Effector memory CD8-positive, alpha-beta T cell (primary cell): ENCODE measurements around the gene PLPPR1.

Source experiments
- ATAC-seq: fragments of 150-1000 bp; cut with Tn5 transposase; replicated peaks from 2 replicates; pipeline ENCODE4 v1.10.0; 2021; ENCODE audit warnings: mild to moderate bottlenecking, moderate library complexity
- DNase-seq, 3 experiments: peaks; one replicate each; pipeline ENCODE4 v3.0.0; 2021
- H3K27ac Mint-ChIP-seq, 2 donors: one replicate each; pipeline ENCODE4 v1.8.0; 2022; ENCODE audit warnings: mild to moderate bottlenecking in 2 of 2, mixed read lengths in 2 of 2, moderate library complexity in 2 of 2
- H3K27me3 Mint-ChIP-seq, 2 donors: one replicate each; pipeline ENCODE4 v1.8.0; 2022; ENCODE audit warnings: mixed read lengths in 2 of 2
- H3K36me3 Mint-ChIP-seq: one replicate; pipeline ENCODE4 v1.8.0; 2022; ENCODE audit warnings: mild to moderate bottlenecking, moderate library complexity, mixed read lengths; ENCODE audit not compliant: insufficient read depth
- H3K4me1 Mint-ChIP-seq, 2 donors: one replicate each; pipeline ENCODE4 v1.8.0; 2022; ENCODE audit warnings: low read depth in 2 of 2, mixed read lengths in 2 of 2
- H3K4me3 Mint-ChIP-seq, 2 donors: one replicate each; pipeline ENCODE4 v1.8.0; 2022; ENCODE audit warnings: mild to moderate bottlenecking in 2 of 2, mixed read lengths in 2 of 2, moderate library complexity in 2 of 2
- H3K9me3 Mint-ChIP-seq, 2 donors: one replicate each; pipeline ENCODE4 v1.8.0; 2022; ENCODE audit warnings: mixed read lengths in 2 of 2
- total RNA-seq, 9 experiments: gene quantifications; one replicate each; lab custom pipeline; 2026; lab: John Stamatoyannopoulos, UW

Gene PLPPR1
- 0 reads per million in 9 experiments for total RNA-seq

DNA sequence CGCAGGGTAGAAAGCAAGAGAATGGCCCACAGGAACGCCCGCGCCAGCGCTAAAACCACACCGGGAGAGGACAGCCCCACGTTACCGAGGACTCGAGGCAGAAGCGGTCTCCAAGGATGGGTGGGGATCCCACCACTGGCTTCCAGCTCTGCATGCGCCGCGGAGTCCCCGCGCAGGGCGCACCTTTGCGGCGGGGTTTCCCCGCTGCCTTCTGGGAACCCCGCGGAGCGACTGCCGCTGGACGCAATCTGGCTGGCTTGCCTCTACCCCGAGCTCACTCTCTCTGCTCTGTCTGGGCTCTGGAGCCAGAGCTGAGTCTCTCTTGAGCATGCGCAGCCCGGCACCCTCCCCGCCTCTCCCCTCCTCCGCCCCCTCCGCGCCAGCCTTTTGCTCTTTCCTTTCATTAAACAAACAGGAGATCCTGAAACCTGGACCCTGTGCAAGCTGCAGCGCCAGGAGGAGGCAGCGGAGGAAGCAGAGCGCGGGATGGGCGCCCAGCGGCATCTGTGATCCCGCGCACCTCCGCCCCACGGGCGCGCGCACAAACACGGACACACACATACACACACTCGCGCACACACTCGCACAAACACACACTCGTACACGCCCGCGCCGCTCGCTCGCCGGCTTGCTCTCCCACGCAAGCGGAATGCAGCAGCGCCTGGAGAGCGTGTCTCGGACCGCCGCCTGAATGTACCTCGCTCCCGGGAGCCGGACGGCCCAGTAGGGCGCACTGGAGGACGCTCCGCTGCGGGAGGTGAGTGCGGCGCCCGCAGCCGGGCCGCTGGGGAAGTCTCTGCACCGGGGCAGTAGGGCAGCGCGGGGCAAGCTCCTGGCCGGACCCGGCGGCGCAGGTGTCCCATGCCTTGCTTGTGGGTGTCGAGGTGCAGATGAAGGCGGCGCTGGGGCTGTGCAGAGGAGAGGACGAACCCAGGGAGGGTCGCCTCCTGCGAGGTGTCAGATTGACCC is at the start of gene PLPPR1:
Gene PLPPR1 (plus strand): TSS at position 382 of the 969 bp plus-strand sequence.
- peaks cover 5 to 7% of the 10 kb centered on the region in 2 donors for H3K9me3 Mint-ChIP-seq
- H3K36me3 Mint-ChIP-seq = no peaks in the 10 kb centered on the region
- no peak within 1 kb of the TSS for H3K4me3 Mint-ChIP-seq
- ATAC-seq (no peak), DNase-seq (no peak)
- peaks cover 15 to 36% of the 10 kb centered on the region in 2 donors for H3K27me3 Mint-ChIP-seq
- H3K27ac Mint-ChIP-seq = no peak within 1 kb of the TSS
- H3K4me1 Mint-ChIP-seq = peaks cover 0 to 2% of the 10 kb centered on the region in 2 donors

DNA sequence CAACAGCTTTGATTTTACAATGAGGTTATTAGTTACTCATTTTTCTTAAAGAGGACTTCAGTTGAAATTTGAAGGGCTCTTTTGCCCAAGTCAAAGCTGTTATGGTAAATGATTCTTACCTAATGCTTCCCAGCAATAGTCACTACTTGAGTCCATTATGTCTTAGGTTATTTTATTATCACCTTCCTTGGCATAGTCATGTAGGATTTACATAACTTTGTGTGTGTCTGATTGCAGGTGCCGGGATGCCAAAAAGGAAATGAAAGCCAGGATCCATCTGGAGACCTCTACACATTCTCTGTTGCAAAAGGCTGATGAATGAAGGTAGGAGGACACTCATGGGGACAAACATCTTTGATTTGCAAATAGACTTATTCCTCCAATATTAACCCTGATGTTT is 38.8 kb upstream of the PLPPR1 start:
- ATAC-seq (no peak), DNase-seq (no peak)
- Mint-ChIP-seq H3K4me3 (no peak overlapping the region), H3K9me3 (no peaks in the 10 kb centered on the region), H3K36me3 (no peaks in the 10 kb centered on the region), H3K4me1 (no peaks in the 10 kb centered on the region), H3K27ac (no peak overlapping the region), H3K27me3 (no peaks in the 10 kb centered on the region)

DNA sequence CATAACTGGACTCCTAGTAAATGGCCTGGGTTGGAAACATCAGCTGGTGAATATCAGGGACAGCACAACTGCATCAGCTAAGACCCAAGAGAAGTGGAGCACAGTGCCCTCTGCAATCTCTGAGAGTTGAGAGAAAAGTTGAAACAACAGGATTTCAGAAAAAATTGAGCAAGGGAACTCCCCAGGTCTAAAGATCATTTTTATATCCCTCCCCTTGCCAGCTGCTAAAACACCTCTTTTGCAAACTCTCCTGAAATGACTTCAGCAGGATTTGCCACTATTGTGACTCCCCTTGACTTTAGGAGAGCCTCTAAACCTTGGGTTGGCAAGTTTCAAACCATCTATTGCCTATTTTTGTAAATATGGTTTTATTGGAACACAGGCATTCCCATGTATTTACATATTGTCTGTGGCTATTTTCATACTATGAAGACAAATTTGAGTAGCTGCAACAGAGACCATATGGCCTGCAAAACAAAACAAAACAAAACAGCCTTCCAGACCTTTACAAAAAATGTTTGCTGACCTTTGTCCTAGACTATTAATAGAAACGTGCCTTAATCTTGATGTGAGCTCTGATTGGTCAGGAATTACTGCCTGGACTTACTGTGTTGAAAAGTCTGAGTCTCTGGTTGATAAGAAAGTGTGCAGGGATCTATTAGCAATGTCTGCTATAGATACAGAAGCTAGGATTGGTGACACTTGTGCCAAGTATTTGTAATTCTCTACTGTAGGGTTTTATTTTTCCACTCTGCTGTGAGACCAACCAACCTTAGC is 37.7 kb upstream of the PLPPR1 start:
- no peak overlapping the region for H3K27ac Mint-ChIP-seq
- no peaks in the 10 kb centered on the region for H3K27me3 Mint-ChIP-seq
- DNase-seq = no peak
- no peaks in the 10 kb centered on the region for H3K9me3 Mint-ChIP-seq
- H3K36me3 Mint-ChIP-seq = no peaks in the 10 kb centered on the region
- H3K4me3 Mint-ChIP-seq = no peak overlapping the region
- no peaks in the 10 kb centered on the region for H3K4me1 Mint-ChIP-seq
- no peak for ATAC-seq

DNA sequence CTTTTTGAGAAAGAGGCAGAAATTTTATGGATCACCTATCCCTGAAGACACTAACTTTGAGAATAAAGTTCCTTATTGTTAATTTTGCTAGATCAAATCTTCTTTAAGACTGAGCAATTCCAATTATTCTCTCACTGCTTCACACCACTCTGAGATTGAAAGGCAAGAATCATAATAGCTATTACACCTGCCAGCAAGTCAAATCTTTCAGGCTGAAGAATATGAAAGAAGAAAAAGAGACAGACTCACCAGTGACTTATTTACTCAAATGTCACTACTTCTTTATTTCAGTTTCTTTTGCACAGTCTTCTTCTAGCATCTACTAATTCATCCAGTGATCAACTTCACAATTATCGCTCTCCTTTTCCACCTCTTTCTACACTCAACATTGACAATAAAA is 35.9 kb upstream of the PLPPR1 start:
- Mint-ChIP-seq H3K4me3 (no peak overlapping the region), H3K36me3 (no peaks in the 10 kb centered on the region), H3K9me3 (no peaks in the 10 kb centered on the region), H3K27ac (no peak overlapping the region), H3K27me3 (no peaks in the 10 kb centered on the region), H3K4me1 (no peaks in the 10 kb centered on the region)
- ATAC-seq = no peak
- DNase-seq = no peak

DNA sequence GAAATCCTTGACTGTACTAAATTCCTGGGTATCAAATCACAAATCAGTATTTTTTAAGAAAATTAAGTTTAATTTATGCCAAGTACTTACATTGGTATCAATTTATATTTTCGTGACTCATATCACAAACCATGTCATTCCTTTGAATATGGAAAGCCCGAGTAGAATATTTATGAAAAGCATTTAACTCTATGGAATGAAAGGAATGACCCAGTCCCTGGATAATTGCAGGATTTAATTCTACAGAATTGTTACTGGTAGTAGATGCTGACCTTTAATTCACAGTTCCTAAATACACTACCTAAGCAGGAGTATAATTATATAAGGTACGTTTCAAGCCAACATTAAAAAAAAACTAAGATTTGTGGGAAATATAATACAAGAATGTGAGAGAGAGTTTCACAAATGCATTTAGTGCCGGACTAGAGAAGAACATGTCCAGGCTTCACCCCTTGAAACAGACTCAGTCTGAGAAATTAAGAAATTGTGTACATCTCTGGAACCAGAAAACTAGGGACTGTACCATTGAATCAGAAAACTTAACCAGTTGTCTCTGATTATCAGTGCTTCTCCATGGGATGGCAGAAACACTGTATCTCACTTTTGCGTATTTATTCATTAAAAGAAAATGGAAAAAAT is 28.5 kb upstream of the PLPPR1 start:
- no peak overlapping the region for H3K27ac Mint-ChIP-seq
- ATAC-seq (no peak), DNase-seq (no peak)
- H3K9me3 Mint-ChIP-seq = peaks cover 0 to 6% of the 10 kb centered on the region in 2 donors
- no peak overlapping the region for H3K4me3 Mint-ChIP-seq
- no peaks in the 10 kb centered on the region for H3K4me1 Mint-ChIP-seq
- no peaks in the 10 kb centered on the region for H3K36me3 Mint-ChIP-seq
- H3K27me3 Mint-ChIP-seq = no peaks in the 10 kb centered on the region

DNA sequence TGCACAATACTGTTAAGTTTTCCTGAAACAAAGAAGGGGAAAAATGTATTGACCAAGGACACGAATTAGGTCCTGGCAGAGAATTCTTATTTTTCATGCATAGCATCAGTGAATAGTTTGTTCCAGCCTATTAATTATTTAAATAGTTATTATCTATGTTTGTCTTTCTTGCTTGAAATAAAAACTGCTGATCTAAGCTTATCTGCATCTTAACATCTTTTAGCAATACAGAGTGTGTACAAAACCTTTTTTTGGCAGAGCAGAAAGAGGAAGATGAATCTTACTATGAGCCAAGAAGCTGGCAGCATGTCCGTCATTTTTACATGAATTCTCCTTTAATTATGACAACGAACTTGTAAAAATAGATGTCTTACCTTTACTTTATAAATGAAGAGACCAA is 23.3 kb upstream of the PLPPR1 start:
- Mint-ChIP-seq H3K27me3 (no peaks in the 10 kb centered on the region), H3K36me3 (no peaks in the 10 kb centered on the region), H3K4me1 (no peaks in the 10 kb centered on the region), H3K4me3 (no peak overlapping the region), H3K9me3 (peaks cover 0 to 6% of the 10 kb centered on the region in 2 donors), H3K27ac (no peak overlapping the region)
- no peak for ATAC-seq
- DNase-seq = no peak

DNA sequence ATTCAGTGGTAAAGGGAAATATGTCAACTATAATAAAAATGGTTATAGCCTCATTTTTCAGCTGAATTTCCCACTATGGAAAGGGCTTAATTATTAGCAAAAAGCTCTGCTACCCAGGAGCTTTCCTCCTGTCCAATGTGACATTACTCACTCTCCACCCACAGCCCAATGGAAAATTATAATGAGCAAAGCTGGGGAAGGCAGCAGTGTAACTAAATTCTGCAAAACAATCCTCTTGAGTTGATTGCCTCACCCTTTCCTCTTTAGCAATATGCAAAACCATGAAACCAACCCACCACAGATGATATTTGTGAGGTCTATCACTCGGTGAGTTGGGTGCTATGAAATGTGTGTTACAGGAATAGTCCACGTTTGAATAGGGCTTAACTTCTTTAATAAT is 14.0 kb upstream of the PLPPR1 start:
- Mint-ChIP-seq H3K27ac (no peak overlapping the region), H3K36me3 (no peaks in the 10 kb centered on the region), H3K9me3 (peaks cover 3 to 6% of the 10 kb centered on the region in 2 donors), H3K4me1 (no peaks in the 10 kb centered on the region), H3K4me3 (no peak overlapping the region), H3K27me3 (no peaks in the 10 kb centered on the region)
- no peak for DNase-seq
- no peak for ATAC-seq

DNA sequence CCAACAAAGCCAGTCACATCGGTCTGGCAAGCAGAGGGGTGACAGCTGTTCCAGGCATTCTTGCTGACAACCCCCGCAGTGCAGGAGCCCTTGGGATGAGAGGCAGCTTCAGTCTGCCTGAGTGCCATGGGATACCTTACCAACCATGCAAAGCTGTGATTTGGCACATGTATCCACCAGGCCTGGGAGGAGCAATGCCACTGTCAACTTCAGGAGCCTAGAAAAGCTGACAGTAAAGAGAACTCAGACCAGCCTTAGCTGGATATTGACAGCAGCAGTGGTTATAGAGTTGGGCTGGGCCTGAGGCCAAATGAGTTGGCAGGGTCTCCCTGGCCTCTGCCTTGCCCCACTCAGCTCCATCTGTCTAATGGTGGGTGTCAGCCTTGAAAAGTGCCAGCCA is 10.1 kb upstream of the PLPPR1 start:
- no peak for DNase-seq
- no peak for ATAC-seq
- no peaks in the 10 kb centered on the region for H3K27me3 Mint-ChIP-seq
- H3K4me3 Mint-ChIP-seq = no peak overlapping the region
- peaks cover 2 to 6% of the 10 kb centered on the region in 2 donors for H3K9me3 Mint-ChIP-seq
- H3K27ac Mint-ChIP-seq = no peak overlapping the region
- no peaks in the 10 kb centered on the region for H3K4me1 Mint-ChIP-seq
- peaks cover 3% of the 10 kb centered on the region for H3K36me3 Mint-ChIP-seq

DNA sequence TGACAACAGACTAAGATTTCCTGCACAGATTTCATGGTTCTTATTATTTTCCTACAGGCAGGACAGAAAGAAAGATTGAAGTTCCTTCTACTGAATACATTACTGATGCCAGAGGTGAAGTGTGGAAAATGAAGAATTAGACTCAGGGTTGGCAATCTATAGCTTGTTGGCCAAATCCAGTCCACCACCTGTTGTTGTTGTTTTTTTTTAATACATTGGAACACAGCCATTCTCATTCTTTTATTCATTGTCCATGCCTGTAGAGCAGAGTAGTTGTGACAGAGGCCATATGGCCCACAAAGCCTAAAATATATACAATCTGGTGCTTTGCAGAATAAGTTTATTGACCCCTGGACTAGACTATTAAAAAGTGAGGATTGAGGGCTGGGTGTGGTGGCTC is 5.8 kb upstream of the PLPPR1 start:
- Mint-ChIP-seq H3K4me3 (no peak overlapping the region), H3K9me3 (peaks cover 5 to 6% of the 10 kb centered on the region in 2 donors), H3K4me1 (no peaks in the 10 kb centered on the region), H3K36me3 (peaks cover 3% of the 10 kb centered on the region), H3K27me3 (peaks cover 0 to 6% of the 10 kb centered on the region in 2 donors), H3K27ac (no peak overlapping the region)
- no peak for ATAC-seq
- no peak for DNase-seq

DNA sequence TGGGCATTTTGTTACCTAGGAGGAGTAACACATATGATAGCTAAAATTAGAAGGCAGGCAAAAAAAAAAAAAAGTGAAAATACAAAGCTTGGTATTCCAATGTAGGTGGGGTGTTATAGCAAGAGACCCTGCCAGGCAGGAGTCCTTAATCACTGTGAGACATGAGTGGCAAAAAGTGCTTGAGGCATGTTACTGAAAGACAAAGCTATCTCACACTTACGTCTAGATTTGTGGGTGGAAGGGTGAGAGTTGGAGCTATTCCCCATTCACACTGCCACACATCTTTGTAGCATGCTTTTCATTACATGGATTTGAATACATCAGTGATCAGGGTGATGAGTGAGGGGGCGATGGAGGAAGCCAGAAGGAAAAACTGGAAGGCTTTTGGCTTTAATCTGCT is 2.6 kb upstream of the PLPPR1 start:
- H3K27ac Mint-ChIP-seq = no peak overlapping the region
- ATAC-seq (no peak), DNase-seq (no peak)
- H3K36me3 Mint-ChIP-seq = peaks cover 3% of the 10 kb centered on the region
- peaks cover 0 to 2% of the 10 kb centered on the region in 2 donors for H3K4me1 Mint-ChIP-seq
- peaks cover 0 to 6% of the 10 kb centered on the region in 2 donors for H3K9me3 Mint-ChIP-seq
- H3K4me3 Mint-ChIP-seq = no peak overlapping the region
- H3K27me3 Mint-ChIP-seq = peaks cover 15 to 36% of the 10 kb centered on the region in 2 donors

DNA sequence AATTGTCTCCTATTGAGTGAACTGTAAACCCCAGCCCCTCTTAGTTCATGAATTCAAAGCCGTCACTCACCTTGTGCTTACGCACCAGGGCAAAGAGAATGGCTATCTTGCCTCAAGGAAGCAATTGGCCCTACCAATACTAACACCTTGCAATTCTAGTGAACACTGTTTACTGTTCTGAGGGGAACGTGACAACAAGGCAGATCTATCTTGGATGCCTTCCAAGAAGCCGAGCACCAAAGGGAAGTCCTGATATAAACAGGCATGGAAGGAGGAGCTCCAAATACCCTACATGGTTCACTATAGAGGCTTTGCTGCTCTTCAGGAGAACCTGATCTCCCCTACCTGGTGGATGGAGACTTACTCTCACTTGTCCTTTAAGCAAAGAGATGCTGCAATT is 1.7 kb upstream of the PLPPR1 start:
- ATAC-seq = no peak
- Mint-ChIP-seq H3K27me3 (peaks cover 15 to 36% of the 10 kb centered on the region in 2 donors), H3K9me3 (peaks cover 5 to 6% of the 10 kb centered on the region in 2 donors), H3K36me3 (no peaks in the 10 kb centered on the region), H3K27ac (no peak overlapping the region), H3K4me1 (peaks cover 0 to 2% of the 10 kb centered on the region in 2 donors), H3K4me3 (no peak overlapping the region)
- DNase-seq = no peak

DNA sequence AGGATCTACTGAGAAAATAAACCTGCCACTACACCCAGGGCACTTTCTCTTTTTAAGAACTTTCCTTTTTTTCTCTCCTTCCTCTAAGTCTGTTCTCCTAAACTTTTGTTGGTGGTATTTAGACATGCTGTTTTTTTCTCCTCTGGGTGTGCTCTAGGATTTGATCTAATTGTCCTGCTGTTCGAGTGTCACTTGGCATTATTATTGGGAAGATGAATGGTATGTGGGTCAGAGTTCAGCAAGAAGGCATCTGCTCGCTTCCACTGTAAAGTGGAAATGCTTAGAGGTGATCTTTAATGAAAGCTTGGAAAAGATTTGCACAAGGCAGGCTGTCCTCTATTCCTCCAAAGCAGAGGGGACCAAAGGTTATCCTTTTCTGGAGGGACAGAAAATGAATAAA is 1.3 kb upstream of the PLPPR1 start:
- Mint-ChIP-seq H3K4me1 (peaks cover 0 to 2% of the 10 kb centered on the region in 2 donors), H3K4me3 (no peak overlapping the region), H3K9me3 (peaks cover 5 to 6% of the 10 kb centered on the region in 2 donors), H3K27ac (no peak overlapping the region), H3K36me3 (no peaks in the 10 kb centered on the region), H3K27me3 (peaks cover 15 to 36% of the 10 kb centered on the region in 2 donors)
- ATAC-seq (no peak), DNase-seq (no peak)

DNA sequence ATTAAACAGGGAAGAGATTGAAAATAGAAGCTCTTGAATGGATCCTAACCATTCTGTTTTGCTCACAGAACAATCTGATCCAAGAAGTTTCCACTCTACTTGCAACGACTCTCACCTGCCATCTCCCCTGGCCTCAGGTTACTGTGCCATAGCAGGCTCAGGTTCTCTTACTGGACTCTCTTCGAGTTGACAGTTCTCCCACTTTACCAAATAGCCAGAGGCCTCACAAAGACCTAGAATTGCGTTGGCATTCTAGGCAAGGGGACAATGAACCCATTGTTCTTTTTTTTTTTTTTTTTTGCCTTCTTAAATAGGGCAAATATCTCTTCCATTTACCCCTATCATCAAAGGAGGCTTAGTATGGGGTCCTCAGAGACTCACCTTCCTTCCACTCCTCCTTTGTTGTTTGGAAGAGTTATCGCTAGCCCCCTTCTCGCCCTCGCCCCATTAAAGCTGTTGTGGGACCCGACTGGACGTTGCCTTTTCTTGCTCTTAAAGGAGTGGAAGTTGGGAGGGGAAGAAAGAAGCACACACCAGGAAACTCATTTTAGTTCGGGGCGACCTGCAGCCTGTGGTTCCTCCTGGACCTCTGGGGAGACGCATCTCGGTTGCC is 688 bp upstream of the PLPPR1 start:
- peaks cover 0 to 2% of the 10 kb centered on the region in 2 donors for H3K4me1 Mint-ChIP-seq
- H3K36me3 Mint-ChIP-seq = no peaks in the 10 kb centered on the region
- no peak for DNase-seq
- H3K9me3 Mint-ChIP-seq = peaks cover 5 to 6% of the 10 kb centered on the region in 2 donors
- ATAC-seq = no peak
- H3K27me3 Mint-ChIP-seq = peaks cover 15 to 36% of the 10 kb centered on the region in 2 donors
- no peak overlapping the region for H3K4me3 Mint-ChIP-seq
- no peak overlapping the region for H3K27ac Mint-ChIP-seq
